Gastrocnemius medialis (tissue), 4 donors: ENCODE results near the gene HELZ2.

ENCODE experiments used
- CTCF ChIP-seq, 5 experiments: fragments of 450-650 bp in 3 of 5; fragments of 200-600 bp in 2 of 5; sonication (generic) in 2 of 5; IDR thresholded peaks in 4 of 5; conservative IDR thresholded peaks in 1 of 5; 1 replicate in 4 of 5; 2 replicates in 1 of 5; pipeline ENCODE4 v1.5.1; 2016 to 2019; ENCODE audit warnings: antibody characterized with exemption in 5 of 5, mild to moderate bottlenecking in 3 of 5, moderate library complexity in 3 of 5
- POLR2A ChIP-seq, 2 donors: fragments of 450-650 bp; IDR thresholded peaks; one replicate each; pipeline ENCODE4 v1.6.1; 2017; ENCODE audit warnings: antibody characterized with exemption in 2 of 2, mild to moderate bottlenecking in 2 of 2, moderate library complexity in 2 of 2

- TF ChIP-seq POLR2A (IDR thresholded peaks at IDR 0.05): no peak
- no peak for TF ChIP-seq CTCF (IDR thresholded peaks at IDR 0.05 in 4 of 5, conservative IDR thresholded peaks at IDR 0.05 in 1 of 5)
Measured at GRCh38 chr20:63527184-63527583, 46.9 kb downstream of the HELZ2 start.
